H9 (cell line): ENCODE measurements around the gene TEAD1. TPM values are rescaled to one million over a fixed set of nuclear protein-coding genes. Genes with fewer than 3 reads are reported as not detected.

ENCODE experiments used
- DNase-seq: peaks from one replicate; pipeline ENCODE4 v3.0.0-alpha.2; 2017
- H2AFZ ChIP-seq: one replicate; pipeline ENCODE4 v1.6.1; 2013; ENCODE audit warnings: mild to moderate bottlenecking, low read length, control low read depth, moderate library complexity
- H2AK5ac ChIP-seq: 2 replicates; pipeline ENCODE4 v1.6.1; 2013; ENCODE audit warnings: low read length, control low read depth, mixed read lengths; ENCODE audit not compliant: insufficient read length
- H2BK120ac ChIP-seq: one replicate; pipeline ENCODE4 v1.6.1; 2013; ENCODE audit warnings: low read depth, mild to moderate bottlenecking, low read length, control low read depth, inconsistent platforms; ENCODE audit not compliant: poor library complexity, severe bottlenecking
- H2BK12ac ChIP-seq: 2 replicates; pipeline ENCODE4 v1.6.1; 2013; ENCODE audit warnings: low read length, control low read depth, mixed read lengths, low read depth; ENCODE audit not compliant: insufficient read length
- H2BK15ac ChIP-seq: 2 replicates; pipeline ENCODE4 v1.6.1; 2013; ENCODE audit warnings: low read depth, low read length, control low read depth
- H2BK20ac ChIP-seq: one replicate; pipeline ENCODE4 v1.6.1; 2013; ENCODE audit warnings: low read depth, mild to moderate bottlenecking, low read length, control low read depth, inconsistent platforms; ENCODE audit not compliant: poor library complexity, severe bottlenecking
- H2BK5ac ChIP-seq: 2 replicates; pipeline ENCODE4 v1.6.1; 2013; ENCODE audit warnings: low read length, control low read depth, mixed read lengths; ENCODE audit not compliant: insufficient read length
- H3K14ac ChIP-seq: 2 replicates; pipeline ENCODE4 v1.6.1; 2013; ENCODE audit warnings: low read length, control low read depth; ENCODE audit not compliant: insufficient read depth
- H3K18ac ChIP-seq: 2 replicates; pipeline ENCODE4 v1.6.1; 2013; ENCODE audit warnings: low read depth, mild to moderate bottlenecking, mixed read lengths, low read length, control low read depth; ENCODE audit not compliant: insufficient read length
- H3K23ac ChIP-seq: 2 replicates; pipeline ENCODE4 v1.6.1; 2013; ENCODE audit warnings: low read length, control low read depth, mixed read lengths, low read depth; ENCODE audit not compliant: insufficient read length
- H3K23me2 ChIP-seq: 2 replicates; pipeline ENCODE4 v1.6.1; 2013; ENCODE audit warnings: low read depth, mild to moderate bottlenecking, mixed read lengths, low read length, control low read depth; ENCODE audit not compliant: insufficient read length, poor library complexity, severe bottlenecking
- H3K27ac ChIP-seq: 2 replicates; pipeline ENCODE4 v1.5.1; 2013; ENCODE audit warnings: low read length, control low read depth, mixed read lengths, low read depth; ENCODE audit not compliant: insufficient read length
- H3K27me3 ChIP-seq: 2 replicates; pipeline ENCODE4 v1.6.1; 2013; ENCODE audit warnings: low read length, control low read depth, inconsistent platforms; ENCODE audit not compliant: insufficient read depth
- H3K4ac ChIP-seq: 2 replicates; pipeline ENCODE4 v1.6.1; 2013; ENCODE audit warnings: low read depth, mild to moderate bottlenecking, control low read depth, inconsistent platforms, low read length, moderate library complexity
- H3K4me1 ChIP-seq: 2 replicates; pipeline ENCODE4 v1.6.1; 2013; ENCODE audit warnings: low read length, control low read depth, inconsistent platforms; ENCODE audit not compliant: insufficient read depth
- H3K4me2 ChIP-seq: 2 replicates; pipeline ENCODE4 v1.6.1; 2013; ENCODE audit warnings: low read length, control low read depth, mixed read lengths; ENCODE audit not compliant: insufficient read length, insufficient read depth
- H3K56ac ChIP-seq: 2 replicates; pipeline ENCODE4 v1.6.1; 2013; ENCODE audit warnings: low read depth, mild to moderate bottlenecking, mixed read lengths, low read length, control low read depth; ENCODE audit not compliant: insufficient read length
- H3K79me1 ChIP-seq: 2 replicates; pipeline ENCODE4 v1.6.1; 2013; ENCODE audit warnings: low read depth, mild to moderate bottlenecking, moderate library complexity, low read length, control low read depth, inconsistent platforms; ENCODE audit not compliant: insufficient read depth, poor library complexity, severe bottlenecking
- H3K79me2 ChIP-seq: 2 replicates; pipeline ENCODE4 v1.6.1; 2013; ENCODE audit warnings: low read length, control low read depth, inconsistent platforms; ENCODE audit not compliant: insufficient read depth
- H3K9ac ChIP-seq: 2 replicates; pipeline ENCODE4 v1.6.1; 2013; ENCODE audit warnings: low read length, control low read depth, mixed read lengths; ENCODE audit not compliant: insufficient read length; ENCODE audit errors: extremely low read depth
- H3K9me3 ChIP-seq: one replicate; pipeline ENCODE4 v1.6.1; 2013; ENCODE audit warnings: low read depth, low read length, inconsistent platforms; ENCODE audit not compliant: control insufficient read depth
- H3T11ph ChIP-seq: one replicate; pipeline ENCODE4 v1.6.1; 2013; ENCODE audit warnings: mild to moderate bottlenecking, low read length, control low read depth, inconsistent platforms
- H4K20me1 ChIP-seq: one replicate; pipeline ENCODE4 v1.6.1; 2013; ENCODE audit not compliant: control insufficient read depth, insufficient read length, insufficient read depth
- H4K5ac ChIP-seq: 2 replicates; pipeline ENCODE4 v1.6.1; 2013; ENCODE audit warnings: low read depth, mild to moderate bottlenecking, mixed read lengths, low read length, control low read depth; ENCODE audit not compliant: insufficient read length
- H4K8ac ChIP-seq: replicated peaks from 2 replicates; pipeline ENCODE4 v1.6.1; 2013; ENCODE audit warnings: low read length, control low read depth, mixed read lengths, low read depth; ENCODE audit not compliant: insufficient read length
- H4K91ac ChIP-seq: 2 replicates; pipeline ENCODE4 v1.6.1; 2013; ENCODE audit warnings: low read depth, mild to moderate bottlenecking, moderate library complexity, mixed read lengths, low read length, control low read depth; ENCODE audit not compliant: insufficient read length
- H3K27ac Mint-ChIP-seq, 3 experiments: 2 replicates in 2 of 3; 3 replicates in 1 of 3; pipeline ENCODE4 v1.8.0; 2020 to 2021; ENCODE audit warnings: mixed read lengths in 3 of 3, mild to moderate bottlenecking in 1 of 3, moderate library complexity in 1 of 3
- H3K27me3 Mint-ChIP-seq: 2 replicates; pipeline ENCODE4 v1.8.0; 2021; ENCODE audit warnings: low read depth, mild to moderate bottlenecking, moderate library complexity, mixed read lengths
- H3K36me3 Mint-ChIP-seq, 3 experiments: 2 replicates in 2 of 3; 3 replicates in 1 of 3; pipeline ENCODE4 v1.8.0; 2020 to 2021; ENCODE audit warnings: low read depth in 3 of 3, mixed read lengths in 3 of 3; ENCODE audit not compliant: insufficient read depth in 1 of 3
- H3K4me1 Mint-ChIP-seq, 2 experiments: 2 replicates each; pipeline ENCODE4 v1.8.0; 2020; ENCODE audit warnings: mixed read lengths in 2 of 2
- H3K4me3 Mint-ChIP-seq, 2 experiments: 2 replicates in 1 of 2; 3 replicates in 1 of 2; pipeline ENCODE4 v1.8.0; 2020 to 2021; ENCODE audit warnings: mild to moderate bottlenecking in 2 of 2, mixed read lengths in 2 of 2, moderate library complexity in 1 of 2
- H3K9me3 Mint-ChIP-seq, 2 experiments: 2 replicates in 1 of 2; 3 replicates in 1 of 2; pipeline ENCODE4 v1.8.0; 2020; ENCODE audit warnings: mild to moderate bottlenecking in 2 of 2, mixed read lengths in 2 of 2, moderate library complexity in 1 of 2
- CTCF ChIP-seq: fragments of 200-600 bp; sonication (generic); conservative IDR thresholded peaks from 3 replicates; pipeline ENCODE4 v1.8.0; 2021; ENCODE audit warnings: antibody characterized with exemption, mild to moderate bottlenecking
- WGBS: extraction: QIAGEN DNeasy Blood & Tissue Kit; methylation state at CpG from one replicate; pipeline ENCODE4 v1.1.7; 2013; ENCODE audit warnings: missing lambda C conversion rate, low lambda C conversion rate, mixed read lengths; ENCODE audit not compliant: insufficient read length; ENCODE audit errors: extremely low coverage; 5-methylcytosine and 5-hydroxymethylcytosine counted together
- total RNA-seq: library from RNA; stranded (reverse); gene quantifications from 2 replicates; pipeline ENCODE4 v1.2.1, GENCODE V29; 2021

The TEAD1 gene
- total RNA-seq, 1 experiment from 2014 or later = 75.1 TPM

DNA sequence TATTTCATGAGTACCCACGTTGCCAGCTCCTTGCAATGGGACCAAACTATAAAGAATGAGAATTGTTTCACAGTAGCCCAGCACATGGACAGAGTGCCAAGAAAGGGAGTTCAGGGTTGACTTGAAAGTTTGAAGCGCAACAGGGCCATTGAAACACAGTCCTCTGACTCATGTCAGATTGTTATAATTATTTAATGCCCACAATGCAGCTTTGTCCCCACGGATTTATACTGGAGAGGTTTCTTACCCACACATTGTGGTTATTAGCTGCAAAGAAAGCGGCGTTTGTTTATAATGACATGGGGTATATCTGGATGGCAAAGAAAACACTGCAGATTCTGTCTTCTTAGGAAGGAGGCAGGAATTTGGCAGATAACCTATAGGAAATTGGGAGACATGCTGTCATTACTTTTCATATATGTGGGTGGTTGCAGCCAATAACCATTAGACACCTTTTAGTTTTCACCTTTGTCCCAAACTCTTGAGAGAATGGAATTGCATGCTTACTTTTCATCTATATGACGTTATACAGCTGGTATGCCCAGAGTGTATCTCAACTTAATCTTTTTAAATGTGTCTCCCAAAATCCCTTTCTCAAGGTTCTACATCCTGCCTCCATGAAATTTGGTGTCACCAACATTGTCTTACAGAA, 143.6 kb downstream of the TEAD1 start:
- Histone ChIP-seq H3K4me1 (peaks cover 2% of the 10 kb centered on the region; the same call in 1 of the 2 replicates), H4K8ac (no peak overlapping the region), H3K56ac (no peak overlapping the region), H2BK120ac (no peak overlapping the region), H3K18ac (no peak overlapping the region), H4K5ac (no peak overlapping the region), H2AK5ac (no peak overlapping the region), H3K9ac (no peak overlapping the region), H3T11ph (no peak overlapping the region), H3K79me2 (peaks cover 4% of the 10 kb centered on the region; the same call in 1 of the 2 replicates), H3K9me3 (no peaks in the 10 kb centered on the region), H3K14ac (no peak overlapping the region), H3K79me1 (peaks cover 9% of the 10 kb centered on the region), H3K23ac (no peak overlapping the region), H4K20me1 (no peaks in the 10 kb centered on the region), H3K27me3 (no peaks in the 10 kb centered on the region), H3K27ac (no peak overlapping the region), H3K4me2 (no peak overlapping the region), H2AFZ (no peak overlapping the region), H3K23me2 (no peaks in the 10 kb centered on the region), H2BK20ac (no peak overlapping the region), H2BK5ac (no peak overlapping the region), H2BK12ac (no peak overlapping the region), H2BK15ac (no peak overlapping the region), H3K4ac (no peak overlapping the region), H4K91ac (no peak overlapping the region)
- Mint-ChIP-seq H3K36me3 (peaks cover 0 to 5% (median 0%) of the 10 kb centered on the region in 3 experiments; a peak in 3 of 7 replicates), H3K4me1 (peaks cover 40 to 53% of the 10 kb centered on the region in 2 experiments), H3K27me3 (no peaks in the 10 kb centered on the region), H3K9me3 (no peaks in the 10 kb centered on the region), H3K4me3 (no peak overlapping the region), H3K27ac (peak overlapping the region in 1 of 3 experiments; percentile 40; a peak in 1 of 7 replicates)
- DNase-seq = no peak
- no CpG with 5 or more reads among the region's 6 CpGs for WGBS
- no peak for TF ChIP-seq CTCF
